ENCODE results near the gene PLXDC2. TPM values are rescaled to one million over a fixed set of nuclear protein-coding genes. Genes with fewer than 3 reads are reported as not detected.

The PLXDC2 gene
- total RNA-seq, 2 donors from 2014 or later: 19.5 to 26.4 TPM

DNA sequence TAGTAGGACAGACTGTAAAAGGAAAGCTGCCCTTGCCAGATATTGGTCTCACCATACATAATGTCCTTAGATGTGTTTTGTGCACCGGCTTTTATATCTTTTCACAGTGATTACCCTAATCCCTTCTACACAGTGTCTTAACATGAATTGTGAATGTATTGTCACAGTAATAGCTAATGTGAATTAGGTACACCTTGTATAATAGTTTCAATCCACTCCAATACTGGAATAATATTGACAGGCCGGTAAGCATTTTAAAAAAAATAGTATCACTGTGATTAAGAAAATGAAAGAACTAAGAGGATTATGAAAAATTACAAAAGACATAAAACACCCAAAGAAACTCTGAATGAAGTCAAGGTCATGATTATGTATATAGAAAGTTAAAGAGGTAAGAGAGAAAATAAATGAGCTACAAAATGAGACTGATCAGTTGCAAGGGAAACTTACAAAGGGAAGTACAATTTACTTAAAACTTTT is 420.9 kb downstream of the PLXDC2 start:
- H3K4me1 ChIP-seq (ENCODE audit: control insufficient read depth, insufficient read depth, low read length): no peaks in the 10 kb centered on the region
- TF ChIP-seq, protein P1, sequence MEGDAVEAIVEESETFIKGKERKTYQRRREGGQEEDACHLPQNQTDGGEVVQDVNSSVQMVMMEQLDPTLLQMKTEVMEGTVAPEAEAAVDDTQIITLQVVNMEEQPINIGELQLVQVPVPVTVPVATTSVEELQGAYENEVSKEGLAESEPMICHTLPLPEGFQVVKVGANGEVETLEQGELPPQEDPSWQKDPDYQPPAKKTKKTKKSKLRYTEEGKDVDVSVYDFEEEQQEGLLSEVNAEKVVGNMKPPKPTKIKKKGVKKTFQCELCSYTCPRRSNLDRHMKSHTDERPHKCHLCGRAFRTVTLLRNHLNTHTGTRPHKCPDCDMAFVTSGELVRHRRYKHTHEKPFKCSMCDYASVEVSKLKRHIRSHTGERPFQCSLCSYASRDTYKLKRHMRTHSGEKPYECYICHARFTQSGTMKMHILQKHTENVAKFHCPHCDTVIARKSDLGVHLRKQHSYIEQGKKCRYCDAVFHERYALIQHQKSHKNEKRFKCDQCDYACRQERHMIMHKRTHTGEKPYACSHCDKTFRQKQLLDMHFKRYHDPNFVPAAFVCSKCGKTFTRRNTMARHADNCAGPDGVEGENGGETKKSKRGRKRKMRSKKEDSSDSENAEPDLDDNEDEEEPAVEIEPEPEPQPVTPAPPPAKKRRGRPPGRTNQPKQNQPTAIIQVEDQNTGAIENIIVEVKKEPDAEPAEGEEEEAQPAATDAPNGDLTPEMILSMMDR (conservative IDR thresholded peaks at IDR 0.05): no peak
- no peaks in the 10 kb centered on the region for H3K9me3 Mint-ChIP-seq
- no peak for DNase-seq
- no peak overlapping the region for H3K27ac Mint-ChIP-seq
- H3K27me3 Mint-ChIP-seq (ENCODE audit: insufficient read depth): no peaks in the 10 kb centered on the region
- no peaks in the 10 kb centered on the region for H3K9me3 ChIP-seq (ENCODE audit: control insufficient read depth, low read length)
- H3K4me1 Mint-ChIP-seq: no peaks in the 10 kb centered on the region
- H3K9ac ChIP-seq (ENCODE audit: extremely low read depth, low read length, poor library complexity, severe bottlenecking): no peak overlapping the region
- WGBS, 2 experiments (ENCODE audit: insufficient coverage in 1 of 2, insufficient read length in 1 of 2): 91% methylated on average over 1 of the region's 2 CpGs; no CpG with 5 or more reads in 1 of the 2 experiments
- peaks cover 11% of the 10 kb centered on the region for H3K36me3 Mint-ChIP-seq (ENCODE audit: low read depth)
- no peaks in the 10 kb centered on the region for H3K36me3 ChIP-seq (ENCODE audit: control insufficient read depth, insufficient read depth, low read length)
- no peak overlapping the region for H3K4me3 Mint-ChIP-seq
- H3K27me3 ChIP-seq (ENCODE audit: control insufficient read depth, insufficient read depth, low read length, poor library complexity, severe bottlenecking): no peaks in the 10 kb centered on the region
- no peak overlapping the region for H3K27ac ChIP-seq (ENCODE audit: low read depth, low read length)
- no peak overlapping the region for H3K4me3 ChIP-seq (ENCODE audit: low read length)

DNA sequence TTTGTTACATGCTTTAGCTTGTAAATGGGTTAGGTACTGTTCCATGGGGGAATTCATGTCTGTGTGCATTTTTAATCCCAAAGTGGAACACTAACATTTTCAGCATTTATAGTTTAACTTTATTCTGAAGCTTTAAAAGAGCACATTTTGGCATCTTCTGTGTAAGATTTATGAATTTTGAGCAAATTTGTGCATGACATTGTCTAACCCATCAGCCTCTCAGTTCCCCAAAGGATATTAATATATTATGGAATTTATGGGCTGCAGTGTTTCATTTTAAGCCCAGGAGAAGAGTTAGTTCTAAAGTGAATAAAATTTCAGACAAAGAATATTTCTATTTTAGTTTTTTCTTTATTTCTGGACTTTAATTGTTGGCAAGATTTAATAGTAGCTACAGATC is 421.4 kb downstream of the PLXDC2 start:
- H3K27me3 ChIP-seq (ENCODE audit: control insufficient read depth, insufficient read depth, low read length, poor library complexity, severe bottlenecking): no peaks in the 10 kb centered on the region
- no peak overlapping the region for H3K9ac ChIP-seq (ENCODE audit: extremely low read depth, low read length, poor library complexity, severe bottlenecking)
- Mint-ChIP-seq H3K27ac (no peak overlapping the region), H3K36me3 (ENCODE audit: low read depth) (peaks cover 11% of the 10 kb centered on the region), H3K27me3 (ENCODE audit: insufficient read depth) (no peaks in the 10 kb centered on the region), H3K4me1 (no peaks in the 10 kb centered on the region), H3K9me3 (no peaks in the 10 kb centered on the region), H3K4me3 (no peak overlapping the region)
- DNase-seq: no peak
- no peaks in the 10 kb centered on the region for H3K9me3 ChIP-seq (ENCODE audit: control insufficient read depth, low read length)
- H3K27ac ChIP-seq (ENCODE audit: low read depth, low read length): no peak overlapping the region
- no peaks in the 10 kb centered on the region for H3K4me1 ChIP-seq (ENCODE audit: control insufficient read depth, insufficient read depth, low read length)
- TF ChIP-seq, protein P1 (conservative IDR thresholded peaks at IDR 0.05): no peak
- no peaks in the 10 kb centered on the region for H3K36me3 ChIP-seq (ENCODE audit: control insufficient read depth, insufficient read depth, low read length)
- H3K4me3 ChIP-seq (ENCODE audit: low read length): no peak overlapping the region

DNA sequence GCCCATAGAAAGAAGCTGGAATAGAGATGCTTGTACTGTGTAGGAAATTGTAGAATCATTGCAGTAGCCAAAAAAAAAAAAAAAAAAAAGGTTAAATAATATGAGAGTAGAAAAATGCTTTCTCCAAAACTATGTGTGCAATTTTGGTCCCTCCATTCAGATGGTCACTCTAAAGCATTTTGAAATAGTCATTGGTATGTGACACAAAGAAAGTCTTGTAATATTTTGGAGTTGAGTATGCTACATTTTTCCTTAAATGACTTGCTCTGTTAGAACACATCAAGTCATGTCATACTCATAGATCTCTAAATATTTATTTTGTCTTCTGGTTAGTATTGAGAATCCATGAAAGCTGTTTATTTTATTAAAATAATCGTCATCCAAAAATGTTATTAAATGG is 424.4 kb downstream of the PLXDC2 start:
- 100% methylated on average over 1 of the region's 1 CpG for WGBS, 2 experiments (ENCODE audit: insufficient coverage in 1 of 2, insufficient read length in 1 of 2)
- H3K4me3 Mint-ChIP-seq: no peak overlapping the region
- no peak overlapping the region for H3K27ac Mint-ChIP-seq
- Histone ChIP-seq H3K4me3 (ENCODE audit: low read length) (no peak overlapping the region), H3K4me1 (ENCODE audit: control insufficient read depth, insufficient read depth, low read length) (no peaks in the 10 kb centered on the region), H3K27me3 (ENCODE audit: control insufficient read depth, insufficient read depth, low read length, poor library complexity, severe bottlenecking) (no peaks in the 10 kb centered on the region), H3K9me3 (ENCODE audit: control insufficient read depth, low read length) (no peaks in the 10 kb centered on the region), H3K9ac (ENCODE audit: extremely low read depth, low read length, poor library complexity, severe bottlenecking) (no peak overlapping the region), H3K36me3 (ENCODE audit: control insufficient read depth, insufficient read depth, low read length) (no peaks in the 10 kb centered on the region), H3K27ac (ENCODE audit: low read depth, low read length) (no peak overlapping the region)
- peaks cover 17% of the 10 kb centered on the region for H3K36me3 Mint-ChIP-seq (ENCODE audit: low read depth)
- H3K27me3 Mint-ChIP-seq (ENCODE audit: insufficient read depth): no peaks in the 10 kb centered on the region
- no peak for DNase-seq
- TF ChIP-seq, protein P1 (conservative IDR thresholded peaks at IDR 0.05): no peak
- H3K4me1 Mint-ChIP-seq: no peaks in the 10 kb centered on the region
- no peaks in the 10 kb centered on the region for H3K9me3 Mint-ChIP-seq
